ENCODE measurements around the gene PKD1L1. TPM values are rescaled to one million over a fixed set of nuclear protein-coding genes. Genes with fewer than 3 reads are reported as not detected.

PKD1L1 gene
- polyA plus RNA-seq, 4 donors, result 0.11 to 0.27 (median 0.21) TPM

- DNase-seq (ENCODE audit: low read depth in 4 of 4, low spot score in 3 of 4), result no peak
These were observed 69.6 kb downstream of the PKD1L1 start for GRCh38 chr7:47878662-47879061.

GRCh38 chr7:47877336-47877735, 70.9 kb downstream of the PKD1L1 start:
- no peak for DNase-seq (ENCODE audit: low read depth in 4 of 4, low spot score in 3 of 4)

DNA sequence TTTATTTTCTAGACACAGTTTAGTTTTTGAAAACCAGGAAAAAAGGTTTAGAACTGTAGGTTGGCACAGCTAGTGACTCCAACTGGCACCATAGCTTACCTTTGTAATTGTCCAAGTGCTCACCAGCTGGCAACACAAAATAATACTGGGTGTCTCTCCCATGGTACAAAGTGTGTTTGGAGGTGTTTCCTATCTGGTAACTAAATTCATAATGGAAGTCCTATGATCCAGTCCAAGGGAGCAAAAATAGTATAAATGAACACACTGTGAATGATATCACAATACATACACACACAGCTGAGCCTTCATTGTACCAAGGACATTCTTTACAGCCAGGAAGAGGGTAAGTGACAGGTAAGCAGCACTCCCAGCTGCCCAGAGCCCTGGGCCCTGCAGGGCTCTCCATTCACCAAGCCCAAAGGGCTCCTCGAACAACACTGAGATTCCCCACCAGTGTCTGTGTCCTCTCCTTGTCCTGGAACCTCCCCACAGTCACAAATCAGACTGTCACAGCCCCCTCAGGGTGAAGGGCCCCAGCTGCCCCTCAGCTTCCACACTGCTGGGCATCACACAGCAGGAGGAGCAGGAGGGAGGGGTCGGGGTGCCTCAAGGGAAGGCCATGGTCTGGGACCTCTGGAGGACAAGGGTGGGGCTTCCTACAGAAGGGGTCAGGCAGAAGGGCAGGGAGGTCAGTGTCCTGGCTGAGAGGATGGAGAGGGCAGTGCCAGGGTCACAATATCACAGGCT, 72.1 kb downstream of the PKD1L1 start:
- DNase-seq (ENCODE audit: low read depth in 4 of 4, low spot score in 3 of 4), result no peak

DNA sequence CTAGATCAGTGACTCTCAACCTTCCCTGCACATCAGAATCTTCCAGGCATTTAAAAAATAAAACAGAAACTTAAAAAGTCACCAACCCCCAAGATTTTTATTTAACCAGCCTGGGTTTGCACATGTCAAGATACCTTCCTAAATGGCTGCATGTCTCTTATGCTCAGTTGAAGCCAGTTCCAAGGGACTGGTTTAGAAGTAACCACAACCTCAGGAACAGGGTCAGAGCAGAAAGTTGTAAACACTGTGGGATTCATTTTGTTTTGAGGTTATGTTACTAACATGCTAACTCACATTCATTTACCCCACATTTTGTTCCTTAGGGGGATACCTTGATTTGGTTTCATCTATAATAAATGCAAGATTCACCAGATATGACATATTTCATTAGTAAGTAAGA, 72.9 kb downstream of the PKD1L1 start:
- DNase-seq (ENCODE audit: low read depth in 4 of 4, low spot score in 3 of 4), result no peak

DNA sequence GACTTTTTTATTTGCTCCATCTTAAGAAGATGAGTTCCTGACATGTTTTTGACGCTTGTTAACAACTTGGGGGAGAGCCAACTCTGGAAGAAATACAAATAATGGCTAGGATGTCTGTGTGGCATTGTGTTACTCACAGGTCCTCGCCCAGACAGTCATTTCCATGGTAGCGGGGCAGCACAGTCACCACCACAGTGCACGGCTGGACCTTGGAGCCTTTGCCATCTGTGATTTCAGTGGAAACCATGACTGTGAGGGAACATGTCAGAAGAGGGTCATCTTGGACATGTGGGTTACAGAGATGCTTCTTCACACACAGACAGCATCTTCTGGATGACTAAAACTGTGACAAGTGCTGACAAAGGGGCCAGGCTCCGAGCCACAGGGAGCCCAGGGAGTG, 74.5 kb downstream of the PKD1L1 start:
- no peak for DNase-seq (ENCODE audit: low read depth in 4 of 4, low spot score in 3 of 4)

GRCh38 chr7:47867286-47867685, 81.0 kb downstream of the PKD1L1 start:
- no peak for DNase-seq (ENCODE audit: low read depth in 4 of 4, low spot score in 3 of 4)

GRCh38 chr7:47866120-47866519, 82.1 kb downstream of the PKD1L1 start:
- DNase-seq (ENCODE audit: low read depth in 4 of 4, low spot score in 3 of 4), result no peak

DNA sequence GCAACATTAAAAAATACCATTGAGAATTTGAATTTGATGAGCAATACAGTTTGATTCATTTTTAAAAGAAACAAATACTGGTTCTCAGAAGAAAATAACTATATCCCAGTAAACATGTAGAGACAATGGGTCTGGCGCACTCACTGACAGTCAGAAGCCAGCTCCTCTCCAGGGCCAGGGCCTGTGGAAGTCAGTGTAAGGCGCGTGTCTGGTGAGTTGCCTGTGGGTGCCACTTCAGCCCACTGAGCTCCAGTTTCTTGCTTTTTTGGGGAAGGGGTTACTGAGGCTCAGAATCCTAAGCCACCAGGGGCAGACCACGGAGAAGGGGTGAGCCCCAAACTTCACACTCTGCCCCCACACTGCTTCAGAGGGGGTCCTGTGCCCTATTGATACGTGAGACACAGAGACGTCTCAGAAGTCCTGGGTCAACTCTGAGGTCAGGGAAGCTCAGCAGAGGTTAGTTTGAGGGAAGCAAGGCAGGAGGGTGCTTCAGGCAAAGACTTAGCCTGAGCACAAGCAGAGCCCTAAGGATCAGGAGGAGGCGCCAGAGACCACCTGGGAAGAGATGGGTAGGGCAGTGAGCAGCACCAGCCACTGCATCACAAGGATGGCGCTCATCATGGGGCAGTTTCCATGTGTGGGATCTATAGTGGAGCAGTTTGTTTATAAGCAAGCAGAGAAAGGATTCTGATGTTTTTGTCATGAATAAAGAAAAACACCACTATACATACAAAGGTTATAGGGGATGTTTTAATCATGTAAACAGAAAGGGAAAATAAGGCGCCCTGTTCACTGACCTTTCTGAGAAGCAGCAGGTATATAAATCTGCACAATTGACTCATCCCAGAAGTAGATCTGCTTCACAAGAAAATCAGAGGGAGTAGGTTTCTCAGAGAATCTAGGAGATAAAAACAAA, 95.7 kb downstream of the PKD1L1 start:
- DNase-seq (ENCODE audit: low read depth in 4 of 4, low spot score in 3 of 4), result no peak

DNA sequence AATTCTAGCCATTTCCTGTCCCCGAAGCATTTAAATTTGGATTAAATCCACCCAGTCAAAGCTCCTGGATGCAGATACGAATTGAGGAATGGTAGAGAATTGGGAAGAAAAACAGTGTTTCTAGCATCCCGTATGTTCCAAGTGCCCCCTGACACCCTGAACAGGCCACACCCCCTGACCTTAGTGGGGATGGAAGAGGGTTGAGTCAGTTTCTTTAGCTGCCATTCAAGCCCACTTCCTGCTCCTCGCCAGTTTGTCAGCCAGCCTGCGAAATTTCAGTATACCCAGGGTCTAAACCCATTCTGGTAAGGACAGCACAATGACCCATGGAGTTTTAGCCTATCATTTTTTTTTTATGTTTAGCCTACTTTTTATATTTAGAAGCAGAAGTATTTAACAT, 101.1 kb downstream of the PKD1L1 start:
- DNase-seq (ENCODE audit: low read depth in 4 of 4, low spot score in 3 of 4), result no peak

DNA sequence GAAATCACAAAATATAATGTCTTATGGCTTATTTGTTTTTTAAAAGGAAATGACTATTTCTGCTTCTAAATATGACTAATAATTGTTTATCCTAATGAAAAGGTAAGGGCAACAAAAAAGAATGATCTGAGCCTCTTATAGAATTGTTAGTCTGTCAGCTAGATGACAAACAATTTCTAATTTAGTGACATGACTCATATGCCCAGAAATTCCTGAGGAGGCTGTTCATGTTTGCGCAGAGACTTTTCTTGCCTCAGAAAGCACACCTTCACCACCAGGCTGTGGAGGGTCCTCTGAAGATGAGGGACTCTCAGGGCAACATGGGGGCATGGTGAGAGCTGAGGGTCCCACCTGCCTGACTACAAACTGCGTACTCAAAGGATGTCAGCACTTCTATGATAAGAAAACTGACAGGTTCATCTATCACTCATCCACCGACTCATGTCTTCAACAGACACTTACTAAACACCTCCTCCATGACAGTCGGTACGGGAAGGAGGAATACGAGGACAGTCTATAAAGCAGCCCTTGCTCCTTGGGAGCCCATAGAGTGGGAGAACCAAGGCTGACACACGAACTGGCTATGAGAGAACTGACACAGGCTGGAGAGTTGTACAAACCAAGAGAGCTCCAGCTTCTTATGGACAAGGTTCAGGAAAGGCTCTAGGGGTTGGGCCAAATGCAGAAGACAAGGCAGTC, 102.0 kb downstream of the PKD1L1 start:
- no peak for DNase-seq (ENCODE audit: low read depth in 4 of 4, low spot score in 3 of 4)

GRCh38 chr7:47844311-47844710, 104.0 kb downstream of the PKD1L1 start:
- no peak for DNase-seq (ENCODE audit: low read depth in 4 of 4, low spot score in 3 of 4)

- no peak for DNase-seq (ENCODE audit: low read depth in 4 of 4, low spot score in 3 of 4)
These were observed 105.0 kb downstream of the PKD1L1 start for GRCh38 chr7:47843291-47843690.

DNA sequence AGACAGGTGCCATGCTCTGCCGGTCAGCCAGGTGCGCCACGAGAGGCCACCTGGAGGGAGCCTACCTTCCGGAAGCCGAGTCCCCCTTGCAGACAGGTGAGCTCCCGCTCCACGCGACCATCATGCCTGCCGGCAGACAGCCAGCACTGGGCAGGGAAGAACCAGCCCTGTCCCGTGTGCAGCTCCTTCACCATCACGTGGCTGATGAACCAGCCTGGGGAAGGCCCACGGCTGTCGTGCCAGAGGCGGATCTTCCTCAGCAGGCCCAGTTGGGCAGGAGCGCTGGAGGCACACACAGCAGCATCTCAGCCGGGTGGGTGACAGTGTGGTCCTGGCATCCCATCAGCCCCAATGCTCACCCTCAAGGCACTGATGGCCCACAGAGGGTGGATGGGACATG, 108.9 kb downstream of the PKD1L1 start:
- DNase-seq (ENCODE audit: low read depth in 4 of 4, low spot score in 3 of 4), result no peak

DNA sequence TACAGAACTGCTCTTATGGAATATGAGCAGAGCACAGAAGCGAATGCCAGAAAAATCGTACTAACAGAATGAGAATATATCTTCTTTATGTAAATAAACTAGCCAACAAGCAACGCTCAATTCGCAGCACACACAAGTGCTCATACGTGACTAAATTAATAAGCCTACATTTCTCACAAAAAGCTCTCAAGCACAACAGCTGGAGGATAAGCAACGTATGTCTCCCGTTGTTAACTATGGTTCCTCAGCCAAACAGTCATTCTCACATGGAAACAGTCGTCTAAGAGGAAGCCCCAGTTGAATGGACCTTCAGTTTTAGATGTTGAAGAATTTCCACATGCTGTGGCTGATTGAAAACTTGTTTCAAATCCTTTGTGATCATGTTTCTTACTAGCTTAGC, 110.4 kb downstream of the PKD1L1 start:
- DNase-seq (ENCODE audit: low read depth in 4 of 4, low spot score in 3 of 4), result no peak

- DNase-seq (ENCODE audit: low read depth in 4 of 4, low spot score in 3 of 4), result no peak
These were observed 111.6 kb downstream of the PKD1L1 start for GRCh38 chr7:47836503-47837202.

DNA sequence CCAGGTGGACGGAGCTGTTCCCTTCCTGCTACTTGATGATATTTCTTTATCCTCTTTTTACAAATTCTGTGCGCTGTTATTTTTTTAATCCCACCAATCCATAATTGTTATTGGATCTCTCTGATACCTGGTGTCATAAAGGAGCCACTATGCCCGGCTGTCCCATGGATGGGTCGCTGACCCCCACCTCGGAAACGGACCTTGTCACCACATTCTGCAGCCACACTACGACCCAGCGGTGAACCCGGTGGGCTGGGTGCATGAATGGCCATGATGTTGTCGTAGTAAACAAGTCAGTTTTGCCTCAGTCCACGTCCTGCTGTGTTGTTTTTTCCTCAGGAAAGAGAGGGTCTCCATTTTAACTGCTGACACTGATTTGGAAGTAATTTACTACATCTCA, 112.2 kb downstream of the PKD1L1 start:
- no peak for DNase-seq (ENCODE audit: low read depth in 4 of 4, low spot score in 3 of 4)

DNA sequence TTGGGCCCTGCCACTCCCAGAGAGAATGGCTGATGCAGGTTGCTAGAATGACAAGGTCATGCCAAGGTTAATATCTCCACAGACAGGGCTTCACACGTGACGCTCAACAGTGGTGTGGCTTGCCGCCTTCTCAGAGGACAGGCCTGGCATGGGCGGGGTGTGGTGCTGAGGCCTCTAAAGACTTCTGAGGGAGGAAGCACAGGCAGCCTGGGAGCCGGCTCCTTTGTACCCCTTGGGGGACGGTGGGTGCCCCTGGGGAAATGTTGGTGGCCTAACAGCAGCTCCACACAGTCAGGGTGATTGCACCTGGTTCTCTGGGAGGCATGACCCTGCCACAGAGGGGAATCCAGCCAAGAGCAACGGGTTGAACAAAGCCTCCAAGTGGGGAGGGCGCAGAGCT, 115.1 kb downstream of the PKD1L1 start:
- DNase-seq (ENCODE audit: low read depth in 4 of 4, low spot score in 3 of 4), result no peak

- DNase-seq (ENCODE audit: low read depth in 4 of 4, low spot score in 3 of 4), result no peak
These were observed 116.1 kb downstream of the PKD1L1 start for GRCh38 chr7:47832105-47832715.

- DNase-seq (ENCODE audit: low read depth in 4 of 4, low spot score in 3 of 4), result no peak
These were observed 118.3 kb downstream of the PKD1L1 start for GRCh38 chr7:47830015-47830414.

- DNase-seq (ENCODE audit: low read depth in 4 of 4, low spot score in 3 of 4), result no peak
These were observed 120.4 kb downstream of the PKD1L1 start for GRCh38 chr7:47827871-47828270.
